ENCODE measurements around the gene HTT. TPM values are rescaled to one million over a fixed set of nuclear protein-coding genes. Genes with fewer than 3 reads are reported as not detected.

Gene HTT
- total RNA-seq, 1 experiment from 2014 or later = 37.4 TPM

DNA sequence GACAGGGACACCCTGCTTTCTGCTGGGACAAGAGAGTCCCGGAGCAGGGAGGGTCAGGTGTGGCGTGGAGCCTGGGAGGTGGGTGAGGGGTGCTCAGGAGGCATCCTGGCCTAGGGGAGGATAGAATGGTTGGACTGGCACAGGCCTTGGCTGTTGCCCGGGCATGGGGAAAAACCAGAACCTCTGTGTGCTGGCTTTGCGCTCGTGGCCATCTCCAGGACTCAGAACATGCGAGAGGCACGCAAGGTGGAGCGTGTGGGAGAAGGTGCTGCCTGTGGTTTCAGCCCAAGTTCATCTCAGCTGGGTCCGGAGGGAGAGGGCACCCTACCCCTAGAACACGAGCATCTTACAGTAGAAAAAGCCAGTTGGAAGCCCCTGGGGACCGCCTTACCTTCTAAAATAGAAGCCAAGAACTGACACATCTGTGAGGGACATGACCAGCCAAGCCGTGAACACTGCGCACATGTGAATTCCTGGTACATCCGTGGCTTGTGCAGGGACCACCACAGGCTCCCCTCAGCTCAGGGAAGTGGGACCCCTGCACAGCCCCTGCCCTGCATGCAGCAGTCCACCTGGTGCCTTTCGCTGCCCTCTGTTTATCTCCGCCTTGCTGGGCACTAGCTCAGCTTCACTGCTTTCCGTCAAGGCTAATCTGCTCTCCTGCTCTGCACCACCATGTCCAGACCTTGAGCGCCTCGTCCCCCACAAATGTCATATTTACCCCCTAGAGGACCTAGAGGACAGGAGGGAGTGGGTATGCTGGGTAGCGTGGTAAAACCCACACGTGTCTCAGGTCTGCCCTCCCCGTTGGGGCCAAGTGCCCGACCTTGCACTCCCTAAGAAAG lies 187.9 kb downstream of the HTT start:
- Histone ChIP-seq H4K20me1 (ENCODE audit: insufficient read depth) (no peaks in the 10 kb centered on the region), H3K27ac (ENCODE audit: low read depth, low read length) (no peak overlapping the region), H3K9me3 (ENCODE audit: control insufficient read depth in 1 of 2, insufficient read depth in 1 of 2, low read depth in 1 of 2, low read length in 2 of 2) (no peaks in the 10 kb centered on the region), H3K27me3 (ENCODE audit: insufficient read depth, low read length) (0 out of 2 replicates have a peak, but pooled peaks cover 2% of the 10 kb centered on the region), H3K79me2 (ENCODE audit: insufficient read depth, low read length) (no peaks in the 10 kb centered on the region), H2AFZ (ENCODE audit: low read depth, low read length, poor library complexity, severe bottlenecking) (no peak overlapping the region), H3K36me3 (ENCODE audit: control insufficient read depth in 1 of 2, insufficient read depth in 2 of 2, low read length in 2 of 2) (no peaks in the 10 kb centered on the region), H3K9me2 (ENCODE audit: insufficient read depth) (no peaks in the 10 kb centered on the region), H3K4me2 (ENCODE audit: low read length) (no peak overlapping the region), H3K9ac (ENCODE audit: low read length) (no peak overlapping the region), H3K4me1 (ENCODE audit: control insufficient read depth in 1 of 2, insufficient read depth in 2 of 2, low read length in 2 of 2) (no peaks in the 10 kb centered on the region), H3K4me3 (replicated peaks in 1 of 2; ENCODE audit: low read depth in 1 of 2, low read length in 2 of 2) (no peak overlapping the region)
- ChIA-PET RAD21 (ENCODE audit: low non-redundant PET in 1 of 2, low total read pairs in 2 of 2, uncharacterized antibody in 2 of 2, unreplicated experiment in 2 of 2) (no interaction called here), POLR2A (no interaction called here), CTCF (no interaction called here)
- no TSS peak for BruUV-seq (replicated peaks)
- ATAC-seq (no peak), DNase-seq (ENCODE audit: low read depth, low spot score) (no peak)
- intact Hi-C loops (cut with micrococcal nuclease) = no loop called here
- TF ChIP-seq SIN3A (IDR thresholded peaks at IDR 0.05; ENCODE audit: low read depth) (no peak), CBX3 (IDR thresholded peaks at IDR 0.05; ENCODE audit: low read depth) (no peak), ZNF274 (IDR thresholded peaks at IDR 0.05; ENCODE audit: low read depth, low read length) (no peak), EZH2 (IDR thresholded peaks at IDR 0.05) (no peak), TCF7L2 (IDR thresholded peaks at IDR 0.05; ENCODE audit: borderline replicate concordance, extremely low read depth, insufficient read depth, insufficient read length) (no peak), ZFX (IDR thresholded peaks at IDR 0.05) (no peak), POLR2AphosphoS5 (IDR thresholded peaks at IDR 0.05; ENCODE audit: low read depth, low read length) (no peak), SP1 (IDR thresholded peaks at IDR 0.05; ENCODE audit: low read depth) (no peak), SRF (IDR thresholded peaks at IDR 0.05; ENCODE audit: low read depth) (no peak), ELF1 (IDR thresholded peaks at IDR 0.05; ENCODE audit: borderline replicate concordance, low read depth) (no peak), YY1 (IDR thresholded peaks at IDR 0.05; ENCODE audit: extremely low read depth, insufficient replicate concordance, low read depth, low read length) (no peak), RAD21 (IDR thresholded peaks at IDR 0.05; ENCODE audit: low read depth) (no peak), EZH2phosphoT487 (IDR thresholded peaks at IDR 0.05; ENCODE audit: borderline replicate concordance) (no peak), FOSL1 (IDR thresholded peaks at IDR 0.05; ENCODE audit: low read depth) (no peak)
- TF ChIP-seq, protein P1, sequence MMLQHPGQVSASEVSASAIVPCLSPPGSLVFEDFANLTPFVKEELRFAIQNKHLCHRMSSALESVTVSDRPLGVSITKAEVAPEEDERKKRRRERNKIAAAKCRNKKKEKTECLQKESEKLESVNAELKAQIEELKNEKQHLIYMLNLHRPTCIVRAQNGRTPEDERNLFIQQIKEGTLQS (IDR thresholded peaks at IDR 0.05) = no peak
- TF ChIP-seq, protein P2, sequence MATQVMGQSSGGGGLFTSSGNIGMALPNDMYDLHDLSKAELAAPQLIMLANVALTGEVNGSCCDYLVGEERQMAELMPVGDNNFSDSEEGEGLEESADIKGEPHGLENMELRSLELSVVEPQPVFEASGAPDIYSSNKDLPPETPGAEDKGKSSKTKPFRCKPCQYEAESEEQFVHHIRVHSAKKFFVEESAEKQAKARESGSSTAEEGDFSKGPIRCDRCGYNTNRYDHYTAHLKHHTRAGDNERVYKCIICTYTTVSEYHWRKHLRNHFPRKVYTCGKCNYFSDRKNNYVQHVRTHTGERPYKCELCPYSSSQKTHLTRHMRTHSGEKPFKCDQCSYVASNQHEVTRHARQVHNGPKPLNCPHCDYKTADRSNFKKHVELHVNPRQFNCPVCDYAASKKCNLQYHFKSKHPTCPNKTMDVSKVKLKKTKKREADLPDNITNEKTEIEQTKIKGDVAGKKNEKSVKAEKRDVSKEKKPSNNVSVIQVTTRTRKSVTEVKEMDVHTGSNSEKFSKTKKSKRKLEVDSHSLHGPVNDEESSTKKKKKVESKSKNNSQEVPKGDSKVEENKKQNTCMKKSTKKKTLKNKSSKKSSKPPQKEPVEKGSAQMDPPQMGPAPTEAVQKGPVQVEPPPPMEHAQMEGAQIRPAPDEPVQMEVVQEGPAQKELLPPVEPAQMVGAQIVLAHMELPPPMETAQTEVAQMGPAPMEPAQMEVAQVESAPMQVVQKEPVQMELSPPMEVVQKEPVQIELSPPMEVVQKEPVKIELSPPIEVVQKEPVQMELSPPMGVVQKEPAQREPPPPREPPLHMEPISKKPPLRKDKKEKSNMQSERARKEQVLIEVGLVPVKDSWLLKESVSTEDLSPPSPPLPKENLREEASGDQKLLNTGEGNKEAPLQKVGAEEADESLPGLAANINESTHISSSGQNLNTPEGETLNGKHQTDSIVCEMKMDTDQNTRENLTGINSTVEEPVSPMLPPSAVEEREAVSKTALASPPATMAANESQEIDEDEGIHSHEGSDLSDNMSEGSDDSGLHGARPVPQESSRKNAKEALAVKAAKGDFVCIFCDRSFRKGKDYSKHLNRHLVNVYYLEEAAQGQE (IDR thresholded peaks at IDR 0.05; ENCODE audit: low read depth) = no peak
- TF ChIP-seq, protein P3, sequence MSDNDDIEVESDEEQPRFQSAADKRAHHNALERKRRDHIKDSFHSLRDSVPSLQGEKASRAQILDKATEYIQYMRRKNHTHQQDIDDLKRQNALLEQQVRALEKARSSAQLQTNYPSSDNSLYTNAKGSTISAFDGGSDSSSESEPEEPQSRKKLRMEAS (IDR thresholded peaks at IDR 0.05) = no peak
- TF ChIP-seq, protein P4, sequence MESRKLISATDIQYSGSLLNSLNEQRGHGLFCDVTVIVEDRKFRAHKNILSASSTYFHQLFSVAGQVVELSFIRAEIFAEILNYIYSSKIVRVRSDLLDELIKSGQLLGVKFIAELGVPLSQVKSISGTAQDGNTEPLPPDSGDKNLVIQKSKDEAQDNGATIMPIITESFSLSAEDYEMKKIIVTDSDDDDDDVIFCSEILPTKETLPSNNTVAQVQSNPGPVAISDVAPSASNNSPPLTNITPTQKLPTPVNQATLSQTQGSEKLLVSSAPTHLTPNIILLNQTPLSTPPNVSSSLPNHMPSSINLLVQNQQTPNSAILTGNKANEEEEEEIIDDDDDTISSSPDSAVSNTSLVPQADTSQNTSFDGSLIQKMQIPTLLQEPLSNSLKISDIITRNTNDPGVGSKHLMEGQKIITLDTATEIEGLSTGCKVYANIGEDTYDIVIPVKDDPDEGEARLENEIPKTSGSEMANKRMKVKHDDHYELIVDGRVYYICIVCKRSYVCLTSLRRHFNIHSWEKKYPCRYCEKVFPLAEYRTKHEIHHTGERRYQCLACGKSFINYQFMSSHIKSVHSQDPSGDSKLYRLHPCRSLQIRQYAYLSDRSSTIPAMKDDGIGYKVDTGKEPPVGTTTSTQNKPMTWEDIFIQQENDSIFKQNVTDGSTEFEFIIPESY (IDR thresholded peaks at IDR 0.05; ENCODE audit: extremely low read depth, insufficient replicate concordance, low read length) = no peak
- TF ChIP-seq, protein P5, sequence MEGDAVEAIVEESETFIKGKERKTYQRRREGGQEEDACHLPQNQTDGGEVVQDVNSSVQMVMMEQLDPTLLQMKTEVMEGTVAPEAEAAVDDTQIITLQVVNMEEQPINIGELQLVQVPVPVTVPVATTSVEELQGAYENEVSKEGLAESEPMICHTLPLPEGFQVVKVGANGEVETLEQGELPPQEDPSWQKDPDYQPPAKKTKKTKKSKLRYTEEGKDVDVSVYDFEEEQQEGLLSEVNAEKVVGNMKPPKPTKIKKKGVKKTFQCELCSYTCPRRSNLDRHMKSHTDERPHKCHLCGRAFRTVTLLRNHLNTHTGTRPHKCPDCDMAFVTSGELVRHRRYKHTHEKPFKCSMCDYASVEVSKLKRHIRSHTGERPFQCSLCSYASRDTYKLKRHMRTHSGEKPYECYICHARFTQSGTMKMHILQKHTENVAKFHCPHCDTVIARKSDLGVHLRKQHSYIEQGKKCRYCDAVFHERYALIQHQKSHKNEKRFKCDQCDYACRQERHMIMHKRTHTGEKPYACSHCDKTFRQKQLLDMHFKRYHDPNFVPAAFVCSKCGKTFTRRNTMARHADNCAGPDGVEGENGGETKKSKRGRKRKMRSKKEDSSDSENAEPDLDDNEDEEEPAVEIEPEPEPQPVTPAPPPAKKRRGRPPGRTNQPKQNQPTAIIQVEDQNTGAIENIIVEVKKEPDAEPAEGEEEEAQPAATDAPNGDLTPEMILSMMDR (IDR thresholded peaks at IDR 0.05 in 2 of 3, conservative IDR thresholded peaks at IDR 0.05 in 1 of 3; ENCODE audit: borderline replicate concordance in 1 of 3, insufficient read depth in 1 of 3, low read depth in 2 of 3, low read length in 2 of 3) = no peak
